Neural cell (in vitro differentiated cells): ENCODE results near the gene CNTD1.

ENCODE experiments used
- EP300 ChIP-seq: fragments of 450-650 bp; conservative IDR thresholded peaks from 2 replicates; pipeline ENCODE4 v1.6.1; 2014; ENCODE audit warnings: antibody characterized with exemption, mild to moderate bottlenecking, moderate library complexity; ENCODE audit not compliant: poor library complexity, severe bottlenecking
- TAF1 ChIP-seq: IDR thresholded peaks from 2 replicates; pipeline ENCODE4 v1.6.1; 2012; ENCODE audit warnings: low read depth

DNA sequence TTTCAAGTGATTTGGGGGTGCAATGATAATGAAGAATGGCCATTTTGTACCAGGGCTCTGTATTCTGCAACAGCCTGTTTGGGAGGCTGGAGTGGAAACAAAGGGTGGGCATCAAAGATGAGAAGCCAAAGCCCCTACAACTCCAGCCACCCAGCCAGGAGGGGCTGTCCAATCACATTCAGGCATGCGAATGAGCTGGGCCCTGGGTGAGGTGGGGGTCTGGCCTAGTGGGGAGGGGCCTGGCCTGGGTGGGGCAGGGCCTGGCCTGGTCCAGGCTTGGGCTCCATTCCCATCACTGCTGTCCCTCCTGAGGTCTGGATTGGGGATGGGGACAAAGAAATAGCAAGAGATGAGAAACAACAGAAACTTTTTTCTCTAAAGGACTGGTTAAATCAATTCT, 58.7 kb downstream of the CNTD1 start:
- TF ChIP-seq EP300 (no peak), TAF1 (no peak)
